Ramos (cell line): ENCODE results near the gene SNX27.
"Not testable (repeated sequence)": the region's sequence is repeated elsewhere in the genome, so short reads cannot be mapped to it uniquely, and the experiment has no call there.

Experiments used
- in situ Hi-C: fragments of 300-500 bp; cut with MboI; formaldehyde crosslinking; loops from one replicate; pipeline ENCODE4 v1.14.3; 2022; ENCODE audit warnings: low sequenced_read_pairs; ENCODE audit not compliant: unreplicated experiment

The SNX27 gene

DNA sequence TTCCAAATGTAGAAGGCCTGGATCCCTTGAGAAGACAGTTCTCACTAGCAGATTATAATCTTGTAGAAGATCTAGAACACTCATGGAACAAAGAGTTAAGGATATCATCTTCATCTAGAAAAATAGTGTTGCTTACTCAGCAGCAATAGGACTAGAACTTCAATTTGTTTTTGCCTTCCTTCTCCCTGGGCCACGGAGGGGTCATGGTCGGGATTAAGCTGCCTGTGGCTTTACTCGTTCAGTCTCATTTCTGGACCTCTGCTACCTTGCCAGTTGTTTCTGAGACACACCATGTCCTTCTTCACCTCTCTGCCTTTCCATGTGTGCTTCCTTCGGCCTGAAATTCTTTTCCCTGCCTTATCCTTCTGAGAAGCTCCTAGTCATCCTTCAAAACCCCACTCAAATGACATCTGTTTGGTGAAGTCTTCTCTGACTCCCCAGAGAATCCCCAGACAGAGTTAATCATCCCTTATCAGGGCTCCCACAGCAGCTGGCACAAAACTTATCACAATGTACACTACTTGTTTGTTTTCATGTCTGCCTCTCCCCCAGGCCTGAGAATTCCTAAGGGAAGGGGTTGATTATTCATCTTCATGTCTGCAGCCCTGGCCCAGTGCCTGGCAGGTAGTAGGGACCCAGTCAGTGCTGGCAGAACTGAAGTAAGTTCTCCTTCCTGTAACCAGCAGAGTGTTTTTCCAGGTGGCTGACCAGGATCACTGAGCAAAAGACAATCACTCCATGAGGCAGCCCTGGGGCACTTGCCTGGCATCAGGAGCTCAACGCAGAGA lies 15.5 kb upstream of the SNX27 start:
- in situ Hi-C loops = no loop called here

DNA sequence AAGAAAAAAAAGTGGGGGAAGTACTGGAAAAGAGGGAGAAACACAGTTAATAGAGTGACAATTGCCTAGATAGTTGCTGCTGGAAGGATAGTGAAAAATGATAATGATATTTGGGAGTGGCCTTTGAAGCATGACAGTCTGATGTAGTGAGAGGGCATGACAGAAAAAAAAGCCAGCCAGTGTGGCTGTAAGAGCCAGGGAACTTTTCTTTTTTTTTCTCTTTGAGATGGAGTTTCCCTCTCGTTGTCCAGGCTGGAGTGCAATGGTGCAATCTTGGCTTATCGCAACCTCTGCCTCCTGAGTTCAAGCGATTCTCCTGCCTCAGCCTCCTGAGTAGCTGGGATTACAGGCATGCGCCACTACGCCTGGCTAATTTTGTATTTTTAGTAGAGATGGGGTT lies 9.3 kb upstream of the SNX27 start:
- in situ Hi-C loops = not testable (repeated sequence)

DNA sequence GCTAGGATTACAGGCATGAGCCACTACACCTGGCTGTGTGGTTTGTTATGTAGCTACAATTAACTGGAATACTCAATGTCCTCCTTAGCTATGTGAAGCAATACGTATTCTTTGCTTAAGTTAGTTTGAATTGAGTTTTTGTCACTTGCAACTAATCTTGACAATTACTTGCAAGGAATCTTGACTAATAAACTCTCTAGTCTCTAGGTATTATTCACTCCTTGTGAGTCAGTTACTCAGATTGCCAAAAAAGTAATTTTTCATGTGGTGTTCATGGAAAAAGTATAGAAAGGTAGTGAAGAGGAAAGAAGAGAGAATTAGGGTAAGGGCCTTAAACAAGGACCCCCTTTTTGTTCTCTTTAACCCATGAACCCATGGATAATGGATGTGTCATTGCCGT lies 7.6 kb upstream of the SNX27 start:
- in situ Hi-C loops = no loop called here

DNA sequence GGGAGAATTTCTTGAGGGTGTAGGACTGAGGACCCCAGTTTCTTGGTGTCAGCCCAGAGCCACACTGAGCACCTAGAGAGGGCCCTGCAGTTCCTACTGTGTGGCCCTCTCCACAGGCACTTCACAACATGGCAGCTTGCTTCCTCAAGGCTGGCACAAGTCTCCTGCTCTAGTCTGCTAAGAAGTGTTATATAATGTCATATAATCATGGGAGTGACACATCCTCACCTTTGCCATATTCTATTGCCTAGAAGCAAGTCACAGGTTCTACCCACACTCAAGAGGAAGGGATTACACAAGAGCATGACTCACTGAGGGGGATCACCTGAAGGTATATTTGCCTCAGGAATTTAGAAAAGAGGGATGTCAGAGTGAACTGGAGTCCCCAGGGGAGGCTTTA lies 5.5 kb upstream of the SNX27 start:
- in situ Hi-C loops = no loop called here

DNA sequence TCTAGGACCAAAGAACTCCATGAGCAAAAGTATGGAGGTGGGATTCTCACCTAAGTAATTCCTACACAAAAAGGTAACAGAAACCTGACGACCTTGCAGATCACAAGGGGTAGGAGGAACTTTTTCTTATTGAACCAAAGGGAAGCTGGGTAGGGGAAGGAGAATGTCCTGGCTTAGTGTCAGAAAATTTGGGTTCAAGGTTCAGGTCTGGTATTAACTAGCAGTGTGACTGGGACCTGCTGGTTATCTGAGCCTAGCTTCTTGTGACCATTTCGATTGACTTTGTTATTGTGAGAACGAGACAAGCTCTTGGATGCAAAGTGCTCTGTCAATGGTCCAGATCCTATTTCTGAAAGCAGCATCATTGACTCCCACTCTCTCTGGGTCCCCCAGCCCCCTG lies 5.0 kb upstream of the SNX27 start:
- in situ Hi-C loops = no loop called here

DNA sequence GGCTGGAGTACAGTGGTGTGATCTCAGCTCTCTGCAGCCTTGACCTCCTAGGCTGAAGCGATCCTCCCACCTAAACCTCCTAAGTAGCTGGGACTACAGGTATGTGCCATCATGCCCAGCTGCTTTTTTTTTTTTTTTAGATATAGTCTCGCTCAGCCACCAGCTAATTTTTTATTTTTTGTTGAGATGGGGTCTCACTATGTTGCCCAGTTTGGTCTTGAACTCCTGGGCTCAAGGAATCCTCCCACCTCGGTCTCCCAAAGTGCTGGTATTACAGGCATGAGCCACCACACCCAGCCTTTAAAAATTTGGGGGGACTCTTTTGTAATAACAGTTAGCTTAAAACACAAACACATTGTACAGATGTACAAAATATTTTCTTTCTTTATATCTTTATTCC lies 1.7 kb upstream of the SNX27 start:
- in situ Hi-C loops = no loop called here

DNA sequence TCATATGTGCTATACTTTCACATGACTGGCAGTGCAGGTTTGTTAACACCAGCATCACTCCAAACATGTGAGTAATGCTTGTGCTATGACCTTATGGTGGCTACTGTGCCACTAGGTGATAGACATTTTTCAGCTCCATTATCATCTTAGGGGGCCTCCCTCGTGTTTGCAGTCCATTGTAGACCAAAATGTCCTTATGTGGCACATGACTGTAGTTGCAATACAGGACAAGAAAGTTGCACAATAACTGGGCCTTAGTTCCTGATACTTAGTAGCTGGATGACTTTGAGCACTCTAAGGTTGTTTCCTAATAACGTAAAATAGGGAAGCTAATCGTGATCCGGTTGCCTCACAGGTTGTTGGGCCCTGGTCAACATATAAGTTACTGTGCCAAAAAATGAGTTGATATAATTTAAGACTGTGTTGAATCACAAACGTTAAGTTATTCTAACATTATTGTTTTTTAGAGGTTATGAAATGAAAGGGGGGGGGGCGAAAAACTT lies 511 bp upstream of the SNX27 start:
- in situ Hi-C loops = no loop called here

DNA sequence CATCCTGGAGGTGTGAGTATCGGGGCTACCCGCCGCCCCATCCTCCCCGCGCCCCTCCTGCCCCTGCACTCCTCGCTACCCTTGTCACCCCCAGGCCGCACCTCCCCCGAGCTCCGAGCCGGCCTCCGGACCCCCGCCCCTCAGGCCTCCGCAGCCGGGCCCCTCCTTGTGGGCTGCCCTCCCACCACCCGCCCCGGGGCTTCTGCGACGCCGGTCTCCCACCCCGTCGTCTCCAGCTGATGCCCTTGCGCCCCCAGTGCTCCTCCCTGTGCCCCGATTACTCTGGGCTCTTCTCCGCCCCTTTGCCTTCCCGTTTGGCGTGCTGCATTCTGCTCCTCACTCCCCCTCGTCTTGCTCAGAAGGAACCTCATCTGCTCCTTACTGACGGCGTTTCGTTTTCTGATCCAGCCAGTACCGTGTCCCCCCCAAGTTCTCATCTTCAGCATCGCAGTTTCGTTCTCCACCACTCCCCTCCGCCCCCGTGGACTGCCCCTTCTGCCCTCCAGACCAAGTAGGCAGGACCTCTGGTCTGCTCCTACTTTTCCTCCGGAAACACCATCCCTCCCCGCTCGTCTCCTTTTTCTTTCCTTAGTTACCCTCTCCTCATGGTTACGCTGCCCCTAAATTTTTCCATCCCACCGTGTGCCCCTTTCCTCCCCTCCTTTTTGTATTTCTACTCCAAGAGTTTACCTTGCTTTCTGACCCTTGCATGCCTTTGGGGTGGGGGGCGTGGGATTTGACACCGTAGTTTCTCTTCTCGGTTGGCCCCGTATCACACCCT lies 841 bp downstream of the SNX27 start:
- in situ Hi-C loops = no loop called here

DNA sequence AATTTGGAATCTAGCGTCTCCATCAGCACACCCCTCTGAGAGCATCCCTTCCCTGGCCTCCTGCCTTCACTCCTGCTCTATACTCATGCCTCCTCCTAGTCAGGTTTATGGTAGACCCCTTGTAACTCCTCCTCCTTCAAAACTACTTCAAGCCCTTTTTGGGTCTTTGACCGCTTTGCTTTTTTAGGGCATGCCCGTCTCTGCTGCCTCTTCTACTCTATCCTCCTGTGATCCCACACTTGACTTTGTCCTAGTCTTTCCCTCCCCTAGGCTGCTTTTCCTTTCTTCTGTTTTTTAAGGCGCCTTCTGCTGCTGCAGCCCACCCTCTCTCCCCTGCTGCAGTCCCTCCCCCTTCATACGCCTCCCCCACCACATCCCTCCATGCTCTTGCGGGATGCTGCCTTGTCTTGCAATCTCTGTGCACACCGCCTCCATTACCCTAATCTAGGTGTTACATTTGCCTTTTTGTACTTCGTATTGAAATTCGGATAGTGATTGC lies 1.5 kb downstream of the SNX27 start:
- in situ Hi-C loops = no loop called here

DNA sequence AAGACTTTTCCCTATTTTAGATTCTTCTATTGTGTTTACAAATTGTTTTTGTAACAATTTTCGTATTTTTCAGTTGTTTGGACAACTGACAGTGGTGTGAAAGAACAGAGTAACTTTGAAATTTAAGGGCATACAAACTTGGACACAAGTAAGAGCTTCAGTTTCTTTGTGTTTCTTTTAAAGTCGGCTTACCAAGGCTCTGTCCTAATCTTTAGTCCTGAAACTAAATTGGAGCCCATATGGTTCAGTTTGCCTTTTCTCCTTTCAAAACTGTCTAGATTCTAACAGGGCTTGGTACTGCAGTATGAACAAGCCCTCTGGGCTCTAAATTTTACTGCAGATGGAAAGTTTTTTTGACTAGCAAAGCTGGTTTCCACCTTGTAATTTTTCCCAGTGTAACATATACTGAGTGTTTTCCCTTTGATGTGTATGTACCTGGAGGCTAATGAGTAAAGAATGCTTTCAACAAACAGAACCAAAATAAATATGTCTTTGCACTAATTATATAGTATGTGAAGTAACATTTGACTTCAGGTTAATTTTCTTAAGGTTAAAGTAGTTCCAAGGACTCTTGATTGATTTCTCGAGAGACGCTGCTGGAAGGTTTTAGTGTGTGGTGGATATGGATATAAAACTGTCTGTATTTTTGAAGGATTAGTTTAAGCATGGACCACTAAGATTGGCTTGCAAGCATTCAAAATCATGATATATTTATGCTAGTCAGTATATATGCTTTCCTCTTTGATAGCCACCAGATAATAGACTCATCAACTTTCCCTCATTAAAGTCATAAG lies 4.1 kb downstream of the SNX27 start:
- in situ Hi-C loops = no loop called here

DNA sequence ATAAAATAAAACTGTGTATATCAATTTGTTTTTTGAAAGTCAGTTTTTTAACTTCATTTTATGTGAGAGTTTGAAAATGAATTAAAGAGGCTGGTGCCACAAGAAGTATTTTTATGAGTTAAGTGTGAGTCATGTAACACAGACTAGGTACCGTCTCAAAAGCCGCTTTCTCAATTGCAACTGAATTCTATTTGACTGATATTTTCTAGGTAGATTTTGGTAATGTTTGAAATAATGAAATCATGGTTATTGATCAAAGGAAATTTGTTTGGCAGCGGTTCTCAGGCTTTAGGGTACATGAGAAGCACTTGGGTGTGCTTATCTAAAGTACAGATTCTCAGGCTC lies 4.6 kb downstream of the SNX27 start:
- in situ Hi-C loops = no loop called here

DNA sequence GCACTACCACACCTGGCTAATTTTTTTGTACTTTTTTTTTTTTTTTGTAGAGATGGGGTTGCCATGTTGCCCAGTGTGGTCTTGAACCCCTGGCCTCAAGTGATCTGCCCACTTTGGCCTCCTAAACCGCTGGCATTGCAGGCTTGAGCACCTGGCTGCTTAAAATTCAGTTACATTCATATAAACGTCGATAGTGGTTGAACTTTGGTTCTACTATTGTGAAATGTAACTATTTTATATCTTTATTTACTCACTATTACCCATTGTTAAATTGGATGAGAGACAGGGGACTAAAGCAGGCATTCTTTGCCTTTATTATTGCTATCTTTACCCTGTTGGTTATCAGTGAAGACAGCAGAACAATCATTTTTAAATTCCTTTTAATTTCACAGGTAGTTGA lies 6.2 kb downstream of the SNX27 start:
- in situ Hi-C loops = no loop called here

DNA sequence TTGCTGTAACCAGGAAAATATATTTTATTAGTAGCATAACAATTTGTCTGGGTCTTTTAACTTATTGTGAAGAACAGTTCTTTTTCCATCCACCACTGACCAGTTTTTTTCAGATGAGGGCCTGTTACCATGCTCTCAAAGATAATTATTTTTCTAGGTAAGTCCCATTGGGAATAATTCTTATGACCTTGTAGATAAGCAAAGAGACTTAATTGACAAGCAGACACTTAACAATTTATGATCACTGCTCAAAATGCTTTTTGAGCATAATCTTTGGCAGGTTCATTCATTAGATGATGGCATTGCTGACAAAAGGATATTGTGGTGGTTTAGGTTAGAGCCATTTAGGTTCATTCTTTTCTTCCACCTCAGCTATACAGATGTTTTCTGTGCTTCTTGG lies 6.6 kb downstream of the SNX27 start:
- in situ Hi-C loops = no loop called here

DNA sequence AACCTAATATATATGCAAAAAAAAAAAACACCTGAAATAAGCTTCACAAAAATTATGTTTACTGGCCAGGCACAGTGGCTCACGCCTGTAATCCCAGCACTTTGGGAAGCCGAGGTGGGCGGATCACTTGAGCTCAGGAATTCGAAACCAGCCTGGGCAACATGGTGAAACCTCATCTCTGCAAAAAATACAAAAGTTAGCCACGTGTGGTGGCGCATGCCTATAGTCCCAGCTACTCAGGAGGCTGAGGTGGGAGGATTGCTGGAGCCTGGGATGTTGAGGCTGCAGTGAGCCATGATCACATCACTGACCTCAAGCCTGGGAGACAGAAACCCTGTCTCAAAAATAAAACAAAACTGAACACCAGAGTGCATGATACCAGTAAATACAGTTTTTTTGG lies 7.1 kb downstream of the SNX27 start:
- in situ Hi-C loops = not testable (repeated sequence)

DNA sequence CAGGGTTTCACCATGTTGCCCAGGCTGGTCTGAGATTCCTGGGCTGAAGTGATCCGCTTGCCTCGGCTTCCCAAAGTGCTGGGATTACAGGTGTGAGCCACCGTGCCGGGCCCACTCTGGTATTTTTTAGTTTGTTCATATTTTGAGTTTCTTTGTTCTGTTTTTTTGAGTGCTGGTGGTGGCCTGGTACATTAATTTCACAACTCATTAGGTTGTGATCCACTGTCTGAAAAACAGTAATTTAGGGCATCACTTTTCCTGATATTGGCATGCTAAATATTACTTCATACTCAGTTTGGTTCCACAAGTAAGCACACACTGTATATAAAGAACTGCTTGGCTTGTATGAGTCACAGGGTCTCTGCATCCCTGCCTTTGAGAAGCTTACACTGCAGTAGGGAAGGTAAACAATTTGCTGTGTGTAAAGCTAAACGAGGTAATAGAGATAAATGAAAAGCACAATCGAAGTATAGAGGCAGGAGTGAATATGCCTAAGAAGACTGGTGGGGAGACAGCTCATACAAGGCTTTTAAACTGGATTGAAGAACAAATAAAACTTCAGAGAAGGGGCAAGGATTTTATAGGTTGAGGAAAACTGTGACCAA lies 7.7 kb downstream of the SNX27 start:
- in situ Hi-C loops = no loop called here

DNA sequence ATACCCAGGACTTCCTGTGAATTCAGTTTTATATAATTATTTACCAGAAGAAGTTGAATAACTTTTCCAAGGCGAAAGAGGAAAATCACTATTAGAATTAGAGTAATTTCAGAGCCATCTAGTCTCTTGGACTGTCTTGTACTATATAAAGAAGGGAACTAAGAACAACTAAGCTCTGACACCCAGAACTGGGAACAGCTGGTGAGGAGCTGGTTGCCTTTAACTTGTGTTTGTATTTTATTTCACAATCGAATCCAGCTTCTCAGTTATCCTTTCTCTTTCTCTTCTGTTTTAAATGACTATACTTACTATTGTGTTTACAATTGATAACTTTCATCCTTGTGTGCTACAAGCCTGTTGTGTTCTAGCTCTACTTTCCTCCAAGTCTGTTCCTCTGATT lies 8.4 kb downstream of the SNX27 start:
- in situ Hi-C loops = no loop called here

DNA sequence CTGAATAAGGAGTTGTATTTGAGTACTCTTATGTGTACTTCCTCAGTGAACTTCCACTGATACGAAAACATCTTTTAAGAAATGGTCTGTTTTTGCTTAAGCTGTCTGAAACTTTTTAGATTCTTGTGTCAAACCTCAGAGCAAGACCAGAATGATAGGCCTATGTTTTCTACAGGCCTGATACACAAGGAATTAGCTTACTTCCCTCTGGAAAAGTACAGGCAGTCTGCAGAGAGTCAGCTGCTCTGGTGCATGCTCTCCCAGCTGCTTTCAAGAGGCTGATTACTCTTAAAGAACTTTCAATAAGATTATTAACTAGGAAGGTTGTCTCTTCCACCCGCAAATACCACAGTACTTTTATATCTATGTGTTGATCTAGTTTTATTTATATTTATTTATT lies 9.5 kb downstream of the SNX27 start:
- in situ Hi-C loops = no loop called here

DNA sequence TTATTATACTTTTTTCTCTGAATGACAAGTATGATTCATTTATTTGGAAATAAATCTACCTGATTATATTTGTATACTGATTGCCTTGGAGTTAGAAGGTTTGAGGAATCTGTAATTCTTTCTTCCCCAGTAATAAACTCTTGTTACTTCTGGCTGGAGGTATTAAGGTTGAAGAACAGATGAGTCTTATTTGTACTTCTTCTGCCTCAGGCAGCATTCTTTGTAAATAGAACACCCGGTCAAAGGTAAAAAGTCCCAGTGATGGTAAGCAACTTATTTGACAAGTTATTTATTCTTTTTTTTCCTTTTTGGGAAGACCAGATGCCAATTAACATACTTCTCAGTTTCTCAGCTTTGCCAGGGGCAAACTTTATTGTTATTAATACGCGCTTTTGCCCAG lies 12.9 kb downstream of the SNX27 start:
- in situ Hi-C loops = no loop called here

DNA sequence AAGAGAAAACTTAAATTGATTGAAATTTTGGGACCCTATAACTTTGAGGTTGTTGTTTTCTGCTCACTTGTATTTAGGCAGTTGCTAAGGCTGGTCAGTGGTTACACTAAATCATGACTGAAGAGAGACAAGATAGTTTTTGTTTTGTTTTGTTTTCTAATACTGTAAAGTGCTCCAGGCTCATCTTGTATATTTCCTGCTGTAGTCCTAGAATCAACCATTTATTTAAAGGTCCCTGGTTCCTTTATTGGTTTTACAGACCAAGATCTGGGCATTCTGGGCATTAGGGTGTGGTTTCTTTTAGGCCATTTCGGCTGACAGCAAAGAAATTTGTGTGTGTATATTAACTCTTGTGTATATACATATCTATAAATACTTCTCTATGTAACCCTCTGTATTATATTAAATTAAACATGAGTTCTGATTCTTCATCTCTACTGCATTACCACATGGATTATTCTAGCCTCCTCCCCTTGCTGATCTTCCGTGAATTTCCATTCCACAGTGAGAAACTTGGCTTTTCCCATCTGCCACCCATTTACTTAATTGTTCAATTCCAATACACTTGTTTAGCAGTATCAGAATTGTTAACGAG lies 15.0 kb downstream of the SNX27 start:
- in situ Hi-C loops = no loop called here

DNA sequence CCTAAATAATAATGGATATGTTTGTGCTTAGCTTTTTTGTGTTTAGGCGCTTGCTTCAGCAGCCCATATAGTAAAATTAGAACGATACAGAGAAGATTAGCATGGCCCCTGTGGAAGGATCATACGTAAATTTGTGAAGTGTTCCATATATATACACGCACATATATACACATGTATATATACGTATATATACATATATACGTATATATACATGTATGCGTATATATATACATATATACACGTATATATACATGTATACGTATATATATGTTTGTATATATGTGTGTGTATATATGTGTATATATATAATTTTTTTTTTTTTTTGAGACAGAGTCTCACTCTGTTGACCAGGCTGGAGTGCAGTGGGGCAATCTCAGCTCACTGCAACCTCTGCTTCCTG lies 17.4 kb downstream of the SNX27 start:
- in situ Hi-C loops = no loop called here
